GM12873 (cell line): ENCODE measurements around the gene FNDC5.

Source experiments
- TF ChIP-seq, protein P1 (sequence below): IDR thresholded peaks from 2 replicates; pipeline ENCODE4 v1.5.1; 2012; ENCODE audit warnings: low read depth, mild to moderate bottlenecking, moderate library complexity, low read length, control low read depth; ENCODE audit not compliant: insufficient read depth; ENCODE audit errors: missing control alignments

The FNDC5 gene

DNA sequence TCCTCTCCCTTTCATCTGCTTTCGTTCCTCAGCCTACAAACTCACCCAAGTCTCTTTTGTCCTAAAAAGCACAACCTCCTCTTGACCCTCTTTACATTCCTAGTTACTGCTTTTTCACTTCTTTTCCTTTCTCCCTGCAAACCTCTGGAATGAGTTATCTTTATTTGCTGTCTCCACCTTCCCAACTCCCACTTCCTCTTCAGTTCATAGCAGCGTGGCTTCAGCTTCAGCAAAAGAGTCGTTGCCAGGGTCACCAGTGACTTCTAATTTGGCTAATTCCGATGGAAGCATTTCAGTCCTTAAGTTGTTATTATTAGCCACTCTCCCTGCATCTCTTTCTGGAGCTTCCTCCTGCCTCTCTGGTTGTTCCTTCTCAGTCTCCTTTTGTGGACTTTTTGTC, 36.7 kb upstream of the FNDC5 start:
- TF ChIP-seq, protein P1, sequence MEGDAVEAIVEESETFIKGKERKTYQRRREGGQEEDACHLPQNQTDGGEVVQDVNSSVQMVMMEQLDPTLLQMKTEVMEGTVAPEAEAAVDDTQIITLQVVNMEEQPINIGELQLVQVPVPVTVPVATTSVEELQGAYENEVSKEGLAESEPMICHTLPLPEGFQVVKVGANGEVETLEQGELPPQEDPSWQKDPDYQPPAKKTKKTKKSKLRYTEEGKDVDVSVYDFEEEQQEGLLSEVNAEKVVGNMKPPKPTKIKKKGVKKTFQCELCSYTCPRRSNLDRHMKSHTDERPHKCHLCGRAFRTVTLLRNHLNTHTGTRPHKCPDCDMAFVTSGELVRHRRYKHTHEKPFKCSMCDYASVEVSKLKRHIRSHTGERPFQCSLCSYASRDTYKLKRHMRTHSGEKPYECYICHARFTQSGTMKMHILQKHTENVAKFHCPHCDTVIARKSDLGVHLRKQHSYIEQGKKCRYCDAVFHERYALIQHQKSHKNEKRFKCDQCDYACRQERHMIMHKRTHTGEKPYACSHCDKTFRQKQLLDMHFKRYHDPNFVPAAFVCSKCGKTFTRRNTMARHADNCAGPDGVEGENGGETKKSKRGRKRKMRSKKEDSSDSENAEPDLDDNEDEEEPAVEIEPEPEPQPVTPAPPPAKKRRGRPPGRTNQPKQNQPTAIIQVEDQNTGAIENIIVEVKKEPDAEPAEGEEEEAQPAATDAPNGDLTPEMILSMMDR = no peak

DNA sequence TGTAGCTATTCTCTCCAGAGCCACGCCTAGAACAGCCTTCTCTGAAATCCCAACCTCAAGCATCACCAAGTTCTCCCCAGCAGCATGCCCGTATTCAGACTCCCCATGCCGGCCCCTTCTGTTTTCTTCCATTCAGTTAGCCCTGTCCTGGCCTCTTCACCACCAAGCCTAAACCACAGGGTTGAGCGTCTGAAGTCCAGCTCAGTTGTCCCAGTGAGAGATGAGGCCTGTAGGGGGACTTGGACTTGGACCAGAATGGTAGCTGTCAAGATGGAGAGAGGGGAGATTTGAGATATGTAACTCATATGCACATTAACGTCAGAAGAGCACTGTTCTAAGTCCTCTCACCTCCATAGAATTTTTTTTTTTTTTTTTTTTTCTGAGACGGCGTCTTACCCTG, 35.9 kb upstream of the FNDC5 start:
- TF ChIP-seq, protein P1 = no peak

DNA sequence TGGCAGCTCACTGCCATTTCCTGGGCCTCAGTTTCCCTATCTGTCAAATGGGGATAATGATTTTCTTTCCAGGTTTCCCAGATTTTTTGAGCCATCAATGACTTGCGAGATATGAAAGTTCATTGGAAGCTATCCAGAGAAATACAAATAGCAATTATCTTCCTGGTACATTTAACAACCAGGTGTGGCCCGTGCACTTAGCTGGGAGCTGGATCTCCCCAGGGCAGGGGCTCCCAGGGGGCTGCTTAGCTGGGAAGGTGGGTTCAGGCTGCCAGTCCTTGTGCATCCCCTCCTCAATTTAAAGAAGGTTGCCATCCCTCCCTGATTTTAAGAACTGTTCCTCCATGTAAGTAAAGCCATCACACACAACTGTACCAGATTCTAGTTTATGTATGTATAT, 34.1 kb upstream of the FNDC5 start:
- TF ChIP-seq, protein P1 = no peak

DNA sequence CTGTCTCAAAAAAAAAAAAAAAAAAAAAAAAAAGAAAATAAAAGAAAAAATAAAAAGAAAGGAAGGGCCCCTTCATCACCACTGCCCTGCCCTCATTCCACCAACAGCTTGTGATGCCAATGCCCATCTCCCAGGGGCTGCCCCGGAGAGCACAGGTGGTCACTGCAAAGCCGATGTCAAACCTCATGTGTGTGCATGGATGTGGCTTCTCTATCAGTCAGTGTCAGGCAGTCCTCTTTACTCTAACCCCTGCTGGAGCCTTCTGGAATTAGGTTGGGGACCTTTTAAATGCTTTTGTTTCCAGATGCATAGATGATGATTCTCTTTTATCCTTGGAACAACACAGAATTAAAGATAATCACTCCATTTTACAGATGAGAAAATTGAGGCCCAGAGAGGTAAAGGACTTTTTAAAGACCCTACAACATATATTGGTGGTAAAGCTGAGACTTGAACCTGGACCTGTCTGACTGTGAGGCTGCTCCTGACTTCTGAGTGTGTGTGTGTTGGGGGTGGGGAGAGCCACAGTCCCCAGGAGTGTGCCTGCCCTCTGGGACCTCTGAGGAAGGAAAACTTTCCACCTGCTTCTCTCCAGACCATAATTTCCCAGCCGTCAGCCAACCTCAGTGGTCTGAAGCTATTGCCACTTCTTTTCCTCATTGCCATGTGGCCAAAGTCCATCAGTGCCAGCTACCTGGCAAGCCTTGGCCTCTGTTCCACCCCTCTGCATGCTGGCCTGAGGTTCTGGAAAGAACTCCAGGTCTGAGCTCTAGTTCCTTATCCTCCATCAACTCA, 33.5 kb upstream of the FNDC5 start:
- TF ChIP-seq, protein P1 = no peak

DNA sequence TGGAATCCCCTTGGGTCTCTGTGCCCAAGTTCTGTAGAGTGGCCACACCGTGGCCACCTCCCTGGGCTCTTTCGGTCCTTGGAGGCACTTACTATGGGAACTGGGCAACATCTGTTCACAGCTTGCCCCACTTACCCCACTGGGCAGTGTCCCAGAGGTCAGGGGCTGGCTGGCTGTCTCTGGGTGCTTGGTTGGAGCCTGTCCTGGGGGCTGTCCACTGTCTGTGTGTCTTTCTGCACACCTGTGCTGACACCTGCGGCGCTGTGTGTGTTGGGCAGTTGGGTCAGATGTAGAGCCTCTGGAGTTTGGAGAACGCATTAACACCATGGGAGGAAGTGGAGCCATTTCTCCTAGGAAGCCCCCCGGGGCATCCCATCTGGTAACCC, 31.8 kb upstream of the FNDC5 start:
- TF ChIP-seq, protein P1 = no peak

DNA sequence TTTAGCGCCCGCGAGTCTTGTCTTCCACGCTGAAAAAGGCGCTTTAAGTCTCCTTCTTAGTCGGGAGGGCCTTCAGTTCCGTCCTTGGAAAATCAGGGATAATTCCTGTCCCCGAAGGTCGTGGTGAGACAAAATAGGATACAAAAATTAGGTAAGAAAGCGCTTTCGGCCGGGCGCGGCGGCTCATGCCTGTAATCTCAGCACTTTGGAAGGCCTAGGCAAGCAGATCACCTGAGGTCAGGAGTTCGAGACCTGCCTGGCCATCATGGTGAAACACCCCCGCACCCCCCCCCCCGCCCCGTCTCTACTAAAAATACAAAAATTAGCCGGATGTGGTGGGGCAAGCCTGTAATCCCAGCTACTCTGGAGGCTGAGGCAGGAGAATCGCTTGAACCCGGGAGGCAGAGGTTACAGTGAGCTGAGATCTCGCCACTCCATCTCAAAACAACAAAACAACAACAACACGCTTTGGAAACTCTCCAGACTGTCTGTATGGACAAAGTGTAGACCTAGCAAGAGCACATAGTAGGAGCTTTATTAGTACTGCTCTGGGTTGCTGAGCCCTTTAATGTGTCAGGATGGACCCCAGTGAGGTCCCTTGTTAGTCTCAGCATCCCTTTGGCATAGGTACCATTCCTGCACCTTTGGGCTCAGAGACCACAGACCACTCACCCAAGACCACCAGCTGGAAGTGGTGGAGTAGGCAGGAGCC, 31.3 kb upstream of the FNDC5 start:
- TF ChIP-seq, protein P1 = no peak

DNA sequence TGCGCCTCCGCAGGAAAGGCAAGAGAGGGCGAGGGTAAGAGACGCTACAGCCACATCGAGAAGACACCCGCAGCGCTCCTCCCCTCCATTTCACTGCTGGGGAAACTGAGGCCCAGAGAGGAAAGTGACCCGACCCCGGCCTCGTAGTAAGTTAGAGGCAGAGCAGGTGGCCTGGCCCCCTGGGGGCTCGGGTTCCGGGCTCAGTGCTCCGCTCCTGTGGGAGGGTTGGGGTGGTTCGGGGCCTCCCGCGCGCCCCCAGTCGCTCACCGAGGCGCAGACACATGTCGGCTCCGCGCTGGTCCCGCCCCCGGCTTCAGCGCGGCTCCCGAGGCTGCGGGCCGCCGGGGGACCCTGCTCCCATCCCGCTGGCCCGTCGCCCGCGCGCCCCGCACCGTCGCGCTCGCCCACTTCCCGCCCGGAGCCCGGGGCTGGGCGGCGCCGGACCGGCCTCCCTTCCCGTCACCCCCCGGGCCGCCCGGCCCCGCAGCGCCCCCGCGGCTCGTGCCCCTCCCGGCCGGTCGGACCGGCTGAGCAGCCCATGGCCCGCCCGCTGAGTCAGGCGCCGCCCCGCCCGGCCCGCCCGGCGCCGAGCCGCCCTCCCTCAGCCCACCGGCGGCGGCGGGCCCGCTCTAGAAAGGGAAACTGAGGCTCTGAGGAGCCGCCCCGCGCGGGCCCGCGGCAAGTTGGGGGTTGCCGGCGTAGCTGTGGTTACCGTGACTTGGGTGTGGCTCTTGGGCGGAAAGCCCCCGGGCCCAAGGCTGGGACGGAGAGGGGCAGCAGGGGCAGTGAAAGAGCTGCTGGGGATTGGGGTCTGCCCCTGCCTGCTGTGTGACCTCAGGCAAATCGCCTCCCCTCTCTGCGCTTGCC, 30.5 kb upstream of the FNDC5 start, which contains the start of gene TMEM54:
Gene TMEM54 (minus strand): TSS at position 434 of the 867 bp plus-strand sequence. CDS start 151 bp downstream, at position 283.
- TF ChIP-seq, protein P1 = no peak
